Large intestine (tissue), 3 donors: Measurements from ENCODE around the gene IFT122. TPM values are rescaled to one million over a fixed set of nuclear protein-coding genes. Genes with fewer than 3 reads are reported as not detected.
"Not testable (repeated sequence)": the region's sequence is repeated elsewhere in the genome, so short reads cannot be mapped to it uniquely, and the experiment has no call there.

Experiments
- DNase-seq, 2 donors: peaks; one replicate each; pipeline versions ENCODE4 v3.0.0 to v3.0.0-alpha.2; 2013
- H3K27ac ChIP-seq: one replicate; pipeline ENCODE4 v1.5.1; 2013; ENCODE audit warnings: low read length
- H3K27me3 ChIP-seq: 2 replicates; pipeline ENCODE4 v1.6.1; 2013; ENCODE audit warnings: low read length; ENCODE audit not compliant: control insufficient read depth, insufficient read depth
- H3K36me3 ChIP-seq: 2 replicates; pipeline ENCODE4 v1.6.1; 2013; ENCODE audit warnings: low read length; ENCODE audit not compliant: control insufficient read depth, insufficient read depth
- H3K4me1 ChIP-seq: one replicate; pipeline ENCODE4 v1.6.1; 2013; ENCODE audit warnings: low read length; ENCODE audit not compliant: control insufficient read depth, insufficient read depth
- H3K4me3 ChIP-seq: one replicate; pipeline ENCODE4 v1.5.1; 2013; ENCODE audit warnings: low read length
- H3K9me3 ChIP-seq: one replicate; pipeline ENCODE4 v1.6.1; 2013; ENCODE audit warnings: mild to moderate bottlenecking, low read depth, low read length, moderate library complexity; ENCODE audit not compliant: control insufficient read depth
- WGBS: methylation state at CpG from one replicate; pipeline ENCODE4 v1.1.5; 2013; ENCODE audit warnings: low lambda C conversion rate; ENCODE audit not compliant: insufficient coverage; 5-methylcytosine and 5-hydroxymethylcytosine counted together
- polyA plus RNA-seq: library from polyadenylated mRNA; unstranded; fragments of 120-200 nt; gene quantifications from one replicate; pipeline ENCODE4 v1.2.1, GENCODE V29; 2013

The IFT122 gene
- polyA plus RNA-seq, 1 donor: 39.4 TPM

DNA sequence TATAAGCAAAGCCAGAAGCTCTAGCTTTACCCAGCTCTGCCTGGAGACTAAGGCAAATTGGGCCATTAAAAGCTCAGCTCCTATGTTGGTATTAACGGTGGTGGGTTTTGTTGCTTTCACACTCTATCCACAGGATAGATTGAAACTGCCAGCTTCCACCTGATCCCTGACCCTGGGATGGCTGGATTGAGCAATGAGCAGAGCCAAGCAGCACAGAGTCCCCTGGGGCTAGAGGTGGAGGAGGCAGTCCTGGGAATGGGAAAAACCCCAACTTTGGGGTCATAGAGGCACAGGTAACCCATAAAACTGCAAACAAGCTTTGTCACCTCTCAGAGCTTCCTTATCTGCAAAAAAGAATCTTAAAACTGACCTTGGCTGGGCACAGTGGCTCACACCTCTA, 95.1 kb downstream of the IFT122 start:
- Histone ChIP-seq H3K4me3 (no peak overlapping the region), H3K27me3 (no peaks in the 10 kb centered on the region), H3K4me1 (no peaks in the 10 kb centered on the region), H3K36me3 (no peaks in the 10 kb centered on the region), H3K27ac (no peak overlapping the region), H3K9me3 (no peaks in the 10 kb centered on the region)
- no peak for DNase-seq
- no CpG with 5 or more reads among the region's 1 CpG for WGBS

DNA sequence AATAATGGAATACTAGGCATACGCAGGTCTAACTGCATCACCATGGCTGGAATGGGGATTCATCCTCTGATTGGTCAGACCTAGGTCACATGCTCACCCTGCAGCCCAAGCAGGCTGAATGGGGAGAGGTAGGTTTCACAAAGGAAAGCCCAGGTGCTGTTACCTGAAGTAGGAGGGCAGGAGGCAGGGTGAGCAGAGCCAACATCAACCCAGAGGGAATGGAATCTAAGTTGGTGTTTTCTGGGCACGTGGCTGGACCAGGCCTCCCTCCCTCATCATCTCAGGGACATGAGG, 96.3 kb downstream of the IFT122 start:
- no peak for DNase-seq
- no CpG with 5 or more reads among the region's 2 CpGs for WGBS
- H3K4me1 ChIP-seq: no peaks in the 10 kb centered on the region

DNA sequence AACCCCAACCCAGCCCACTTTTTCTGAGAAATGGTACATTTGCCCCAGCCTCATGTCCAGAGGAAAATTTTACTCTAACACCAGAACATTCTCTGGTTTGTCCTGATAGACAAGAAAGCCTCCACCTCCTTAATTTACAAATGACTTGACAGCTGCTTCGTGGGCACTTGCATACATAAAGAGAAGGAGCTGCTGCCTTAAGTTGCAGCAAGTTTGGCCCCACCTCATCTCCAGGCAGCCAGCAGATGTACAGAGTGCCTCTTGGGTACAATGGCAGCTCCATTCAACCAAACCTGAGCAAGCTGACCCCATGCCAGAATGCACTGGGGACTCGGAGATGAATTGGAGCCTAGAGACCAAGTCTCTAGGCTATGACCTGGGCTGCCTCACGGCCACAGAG, 96.8 kb downstream of the IFT122 start:
- WGBS: 83% methylated on average over 1 of the region's 3 CpGs
- Histone ChIP-seq H3K27me3 (no peaks in the 10 kb centered on the region), H3K4me3 (no peak overlapping the region), H3K9me3 (no peaks in the 10 kb centered on the region), H3K4me1 (no peaks in the 10 kb centered on the region), H3K27ac (no peak overlapping the region), H3K36me3 (no peaks in the 10 kb centered on the region)
- DNase-seq: no peak

More for the DNA sequence above, 96.3 kb downstream of the IFT122 start:
- Histone ChIP-seq H3K36me3 (no peaks in the 10 kb centered on the region), H3K27me3 (no peaks in the 10 kb centered on the region), H3K4me3 (no peak overlapping the region), H3K9me3 (no peaks in the 10 kb centered on the region), H3K27ac (no peak overlapping the region)

DNA sequence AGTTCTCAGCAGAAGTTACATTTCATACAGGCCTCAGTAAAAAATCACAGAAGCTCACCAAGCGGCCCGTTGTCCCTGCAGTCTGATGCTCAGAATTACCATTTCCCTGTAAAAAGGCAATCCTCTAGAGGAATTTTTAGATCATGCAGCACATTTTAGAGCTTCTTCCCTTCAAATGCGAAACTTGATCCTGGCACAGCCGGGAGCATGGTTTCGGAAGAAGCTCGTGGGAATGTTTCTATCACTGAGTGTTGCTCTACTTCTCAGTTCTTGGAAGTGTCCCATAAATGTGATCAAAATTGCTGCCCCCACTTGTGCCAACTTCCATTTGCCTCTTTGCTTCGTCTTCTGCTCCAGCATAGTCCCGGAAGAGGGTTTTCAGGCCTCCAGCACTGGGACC, 99.2 kb downstream of the IFT122 start:
- no peaks in the 10 kb centered on the region for H3K27me3 ChIP-seq
- no peaks in the 10 kb centered on the region for H3K9me3 ChIP-seq
- H3K4me3 ChIP-seq: no peak overlapping the region
- WGBS: no CpG with 5 or more reads among the region's 8 CpGs
- H3K36me3 ChIP-seq: no peaks in the 10 kb centered on the region
- no peaks in the 10 kb centered on the region for H3K4me1 ChIP-seq
- H3K27ac ChIP-seq: no peak overlapping the region
- no peak for DNase-seq

DNA sequence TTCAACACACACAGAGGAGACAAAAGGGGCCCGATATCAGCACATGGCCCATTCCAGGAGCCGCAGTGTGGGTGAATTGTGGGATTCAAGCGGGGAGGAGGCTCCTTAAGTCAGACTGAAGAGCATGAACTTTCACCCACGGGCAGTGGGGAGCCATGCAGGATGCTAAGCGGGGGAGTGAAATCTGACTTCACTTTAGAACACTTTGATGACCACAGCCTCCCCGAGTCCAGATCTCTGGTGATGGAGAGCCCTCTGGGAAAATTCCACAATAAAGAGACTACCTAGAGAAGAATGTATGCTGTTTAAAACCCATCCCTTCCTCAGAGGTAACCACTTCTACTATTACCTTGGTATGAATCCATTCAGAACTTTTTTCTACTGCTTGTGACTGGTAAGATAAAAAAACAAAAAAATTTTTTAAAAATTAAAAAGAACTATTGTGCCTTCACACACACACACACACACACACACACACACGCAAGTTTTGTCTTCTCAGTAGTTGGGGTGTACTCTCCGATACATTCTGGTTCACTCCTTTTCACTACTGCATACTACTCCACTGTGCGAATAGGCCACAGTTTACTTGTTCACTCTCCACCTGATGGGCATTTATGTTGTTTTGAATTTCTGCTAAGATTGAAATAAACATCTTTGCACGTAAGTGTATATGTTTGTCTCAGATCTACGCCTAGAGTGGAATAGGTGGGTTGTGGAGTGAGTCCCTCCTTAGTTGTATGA, 100.9 kb downstream of the IFT122 start:
- H3K36me3 ChIP-seq: no peaks in the 10 kb centered on the region
- H3K9me3 ChIP-seq: no peaks in the 10 kb centered on the region
- 100% methylated on average over 1 of the region's 11 CpGs for WGBS
- no peak for DNase-seq
- no peak overlapping the region for H3K4me3 ChIP-seq
- H3K4me1 ChIP-seq: no peaks in the 10 kb centered on the region
- H3K27ac ChIP-seq: no peak overlapping the region
- H3K27me3 ChIP-seq: no peaks in the 10 kb centered on the region

DNA sequence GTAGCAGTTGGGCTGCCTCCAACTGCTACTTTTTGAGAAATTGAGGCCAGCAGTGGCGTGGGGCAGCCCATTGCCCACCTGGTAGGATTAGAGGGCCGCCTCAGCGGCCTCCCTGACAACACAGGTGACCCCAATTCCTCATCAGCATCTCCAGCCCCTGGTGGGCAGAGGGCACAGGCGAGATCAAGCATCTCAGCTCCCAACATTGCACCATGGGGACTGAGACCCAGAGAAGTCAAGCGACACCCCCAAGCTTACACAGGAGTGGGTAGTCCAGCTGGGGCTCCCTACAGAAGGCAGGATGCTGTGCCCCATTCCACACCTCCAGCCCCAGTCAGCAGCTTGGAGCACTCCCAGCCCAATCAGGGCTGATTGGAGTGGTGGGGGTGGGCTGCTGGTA, 102.7 kb downstream of the IFT122 start:
- no peaks in the 10 kb centered on the region for H3K36me3 ChIP-seq
- no peak overlapping the region for H3K27ac ChIP-seq
- WGBS: no CpG with 5 or more reads among the region's 5 CpGs
- H3K4me1 ChIP-seq: no peaks in the 10 kb centered on the region
- no peak for DNase-seq
- H3K27me3 ChIP-seq: no peaks in the 10 kb centered on the region
- no peaks in the 10 kb centered on the region for H3K9me3 ChIP-seq
- H3K4me3 ChIP-seq: no peak overlapping the region

DNA sequence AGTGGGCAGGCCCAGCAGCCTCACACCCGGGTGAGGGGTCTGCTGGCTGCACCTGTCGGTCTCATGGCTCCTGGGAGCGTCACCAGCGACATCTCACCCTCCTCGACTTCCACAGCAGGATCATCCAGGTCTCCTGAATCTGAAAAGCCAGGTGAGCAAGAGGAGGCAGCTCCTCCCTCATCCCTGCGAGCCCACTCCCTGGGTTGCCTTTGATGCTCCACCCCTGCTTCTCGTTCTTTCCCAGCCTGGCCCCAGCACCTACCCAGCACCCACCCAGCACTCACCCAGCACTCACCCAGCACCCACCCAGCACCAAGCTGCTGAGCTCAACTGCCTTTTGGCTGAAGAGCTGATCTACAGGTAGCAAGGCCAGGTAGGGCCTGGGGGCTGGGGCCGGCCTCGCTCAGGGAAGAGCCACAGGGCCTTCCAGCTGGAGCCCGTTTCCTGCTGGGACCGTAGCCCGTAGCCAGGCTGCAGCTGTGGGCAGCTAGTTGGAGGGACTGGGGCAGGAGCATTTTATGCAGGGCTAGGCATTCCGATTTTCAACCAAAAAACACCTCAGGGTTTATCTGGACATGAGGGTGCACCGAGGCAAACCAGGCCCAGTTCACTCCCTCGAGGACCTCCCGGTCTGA, 103.2 kb downstream of the IFT122 start, which contains the start of gene H1-8:
H1-8 (plus strand) TSS at position 20 of the 635 bp plus-strand sequence; CDS start at position 64, 44 bp downstream.
- H3K27ac ChIP-seq: no peak within 1 kb of the TSS
- no peaks in the 10 kb centered on the region for H3K4me1 ChIP-seq
- H3K4me3 ChIP-seq: no peak within 1 kb of the TSS
- no CpG with 5 or more reads among the region's 16 CpGs for WGBS
- no peaks in the 10 kb centered on the region for H3K9me3 ChIP-seq
- H3K27me3 ChIP-seq: no peaks in the 10 kb centered on the region
- no peak for DNase-seq
- no peaks in the 10 kb centered on the region for H3K36me3 ChIP-seq

DNA sequence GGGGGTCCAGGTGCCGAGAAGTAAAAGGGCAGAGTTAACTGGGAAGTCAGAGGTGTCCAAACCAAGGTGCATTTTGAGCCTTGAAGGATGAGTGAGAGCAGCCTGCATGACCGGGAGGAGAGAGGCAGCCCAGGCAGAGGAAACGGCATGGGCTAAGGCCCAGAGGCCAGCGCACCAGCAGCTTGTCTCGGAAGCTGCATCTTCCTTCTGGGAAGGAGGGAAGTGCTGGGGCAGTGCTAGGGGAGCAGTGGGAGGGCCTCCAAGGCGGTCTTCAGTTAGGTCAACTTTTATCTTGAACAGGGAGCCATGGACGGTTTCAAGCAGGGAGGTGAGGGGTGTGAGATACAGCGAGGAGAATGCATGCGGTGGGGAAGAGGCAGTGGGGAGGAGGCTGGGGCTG, 104.0 kb downstream of the IFT122 start:
- Histone ChIP-seq H3K9me3 (no peaks in the 10 kb centered on the region), H3K27me3 (no peaks in the 10 kb centered on the region), H3K27ac (no peak overlapping the region), H3K36me3 (no peaks in the 10 kb centered on the region), H3K4me1 (no peaks in the 10 kb centered on the region), H3K4me3 (no peak overlapping the region)
- no peak for DNase-seq
- no CpG with 5 or more reads among the region's 9 CpGs for WGBS

DNA sequence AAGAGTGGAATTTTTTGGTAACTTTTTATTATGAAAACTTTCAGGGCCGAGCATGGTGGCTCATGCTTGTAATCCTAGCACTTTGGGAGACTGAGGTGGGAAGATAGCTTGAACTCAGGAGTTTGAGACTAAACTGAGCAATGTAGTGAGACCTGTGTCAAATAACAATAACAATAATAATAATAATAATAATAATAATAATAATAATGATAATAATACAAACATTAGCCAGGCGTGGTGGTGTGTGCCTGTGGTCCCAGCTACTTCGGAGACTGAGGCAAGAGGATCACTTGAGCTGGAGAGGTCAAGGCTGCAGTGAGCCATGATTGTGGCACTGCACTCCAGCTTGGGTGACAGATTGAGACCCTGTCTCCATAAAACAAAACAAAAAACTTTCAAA, 105.9 kb downstream of the IFT122 start:
- H3K4me1 ChIP-seq, H3K9me3 ChIP-seq, H3K27me3 ChIP-seq, H3K36me3 ChIP-seq, H3K27ac ChIP-seq, H3K4me3 ChIP-seq, DNase-seq: not testable (repeated sequence)
- no CpG with 5 or more reads among the region's 3 CpGs for WGBS

DNA sequence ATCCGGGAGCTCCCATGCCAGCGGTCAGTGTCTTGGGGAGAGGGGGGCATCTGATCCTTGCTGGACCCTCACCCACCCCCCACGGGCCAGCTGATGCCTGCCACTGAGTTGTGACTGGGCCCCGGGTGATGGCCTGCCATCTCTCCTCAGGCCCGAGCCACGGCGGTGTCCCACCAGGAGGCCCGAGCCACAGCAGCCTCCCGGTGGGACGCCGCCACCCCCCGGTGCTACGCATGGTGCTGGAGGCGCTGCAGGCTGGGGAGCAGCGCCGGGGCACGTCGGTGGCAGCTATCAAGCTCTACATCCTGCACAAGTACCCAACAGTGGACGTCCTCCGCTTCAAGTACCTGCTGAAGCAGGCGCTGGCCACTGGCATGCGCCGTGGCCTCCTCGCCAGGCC, 107.2 kb downstream of the IFT122 start:
- no peaks in the 10 kb centered on the region for H3K36me3 ChIP-seq
- no peaks in the 10 kb centered on the region for H3K9me3 ChIP-seq
- no peaks in the 10 kb centered on the region for H3K27me3 ChIP-seq
- no peaks in the 10 kb centered on the region for H3K4me1 ChIP-seq
- no peak overlapping the region for H3K27ac ChIP-seq
- WGBS: no CpG with 5 or more reads among the region's 24 CpGs
- DNase-seq: no peak
- no peak overlapping the region for H3K4me3 ChIP-seq
